Measurements from ENCODE around the gene SORBS2. TPM values are rescaled to one million over a fixed set of nuclear protein-coding genes. Genes with fewer than 3 reads are reported as not detected.

The SORBS2 gene
- total RNA-seq, 2 donors from 2014 or later: 7.0 to 13.8 TPM

DNA sequence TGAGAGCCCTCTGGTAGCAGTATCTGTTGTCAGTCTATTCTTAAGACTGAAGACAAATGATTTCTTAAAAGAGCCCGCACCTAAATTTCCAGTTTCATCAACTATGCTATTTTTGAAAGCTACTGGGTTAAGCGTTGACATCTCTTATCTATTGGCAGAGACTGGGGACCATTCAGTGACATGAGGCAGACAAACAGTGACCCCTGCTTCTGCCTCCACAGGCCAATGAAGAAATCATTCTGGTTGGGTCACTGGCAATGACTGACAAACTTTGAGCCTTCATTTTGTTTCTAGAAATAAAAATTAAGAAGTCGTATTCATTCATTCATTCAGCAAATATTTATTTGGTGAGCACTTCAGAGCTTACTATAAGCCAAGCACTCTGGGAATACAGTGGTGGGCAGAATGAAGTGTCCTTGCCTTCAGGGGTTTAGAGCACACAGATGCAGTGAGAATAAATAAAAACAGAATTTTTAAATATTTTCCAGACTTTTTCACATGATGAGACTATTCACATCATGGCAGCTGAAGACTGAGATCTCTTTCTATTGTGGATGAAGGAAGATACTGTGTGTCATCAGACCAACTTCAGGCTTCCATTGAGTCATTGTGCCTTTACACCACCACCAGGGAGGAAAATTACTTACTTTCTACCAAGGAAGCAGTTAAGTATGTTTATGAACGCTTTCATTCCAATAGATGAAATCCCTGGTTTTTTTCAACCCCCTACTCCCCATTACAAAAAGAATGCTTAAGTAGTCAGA lies 36.0 kb downstream of the SORBS2 start:
- H3K9me3 Mint-ChIP-seq: peaks cover 2% of the 10 kb centered on the region
- TF ChIP-seq, protein P1, sequence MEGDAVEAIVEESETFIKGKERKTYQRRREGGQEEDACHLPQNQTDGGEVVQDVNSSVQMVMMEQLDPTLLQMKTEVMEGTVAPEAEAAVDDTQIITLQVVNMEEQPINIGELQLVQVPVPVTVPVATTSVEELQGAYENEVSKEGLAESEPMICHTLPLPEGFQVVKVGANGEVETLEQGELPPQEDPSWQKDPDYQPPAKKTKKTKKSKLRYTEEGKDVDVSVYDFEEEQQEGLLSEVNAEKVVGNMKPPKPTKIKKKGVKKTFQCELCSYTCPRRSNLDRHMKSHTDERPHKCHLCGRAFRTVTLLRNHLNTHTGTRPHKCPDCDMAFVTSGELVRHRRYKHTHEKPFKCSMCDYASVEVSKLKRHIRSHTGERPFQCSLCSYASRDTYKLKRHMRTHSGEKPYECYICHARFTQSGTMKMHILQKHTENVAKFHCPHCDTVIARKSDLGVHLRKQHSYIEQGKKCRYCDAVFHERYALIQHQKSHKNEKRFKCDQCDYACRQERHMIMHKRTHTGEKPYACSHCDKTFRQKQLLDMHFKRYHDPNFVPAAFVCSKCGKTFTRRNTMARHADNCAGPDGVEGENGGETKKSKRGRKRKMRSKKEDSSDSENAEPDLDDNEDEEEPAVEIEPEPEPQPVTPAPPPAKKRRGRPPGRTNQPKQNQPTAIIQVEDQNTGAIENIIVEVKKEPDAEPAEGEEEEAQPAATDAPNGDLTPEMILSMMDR (conservative IDR thresholded peaks at IDR 0.05): no peak
- 63 to 86% methylated on average over 1 to 4 of the region's 4 CpGs for WGBS, 2 experiments (ENCODE audit: insufficient coverage in 1 of 2, insufficient read length in 1 of 2)
- Histone ChIP-seq H3K4me1 (ENCODE audit: control insufficient read depth, insufficient read depth, low read length) (peaks cover 6% of the 10 kb centered on the region), H3K9me3 (ENCODE audit: control insufficient read depth, low read length) (no peaks in the 10 kb centered on the region), H3K27ac (ENCODE audit: low read depth, low read length) (no peak overlapping the region), H3K4me3 (ENCODE audit: low read length) (no peak overlapping the region), H3K9ac (ENCODE audit: extremely low read depth, low read length, poor library complexity, severe bottlenecking) (no peak overlapping the region), H3K27me3 (ENCODE audit: control insufficient read depth, insufficient read depth, low read length, poor library complexity, severe bottlenecking) (peaks cover 4% of the 10 kb centered on the region), H3K36me3 (ENCODE audit: control insufficient read depth, insufficient read depth, low read length) (no peaks in the 10 kb centered on the region)
- H3K27me3 Mint-ChIP-seq (ENCODE audit: insufficient read depth): peaks cover 4% of the 10 kb centered on the region
- no peak overlapping the region for H3K27ac Mint-ChIP-seq
- peaks cover 30% of the 10 kb centered on the region for H3K4me1 Mint-ChIP-seq
- H3K36me3 Mint-ChIP-seq (ENCODE audit: low read depth): no peaks in the 10 kb centered on the region
- DNase-seq: no peak
- H3K4me3 Mint-ChIP-seq: no peak overlapping the region

DNA sequence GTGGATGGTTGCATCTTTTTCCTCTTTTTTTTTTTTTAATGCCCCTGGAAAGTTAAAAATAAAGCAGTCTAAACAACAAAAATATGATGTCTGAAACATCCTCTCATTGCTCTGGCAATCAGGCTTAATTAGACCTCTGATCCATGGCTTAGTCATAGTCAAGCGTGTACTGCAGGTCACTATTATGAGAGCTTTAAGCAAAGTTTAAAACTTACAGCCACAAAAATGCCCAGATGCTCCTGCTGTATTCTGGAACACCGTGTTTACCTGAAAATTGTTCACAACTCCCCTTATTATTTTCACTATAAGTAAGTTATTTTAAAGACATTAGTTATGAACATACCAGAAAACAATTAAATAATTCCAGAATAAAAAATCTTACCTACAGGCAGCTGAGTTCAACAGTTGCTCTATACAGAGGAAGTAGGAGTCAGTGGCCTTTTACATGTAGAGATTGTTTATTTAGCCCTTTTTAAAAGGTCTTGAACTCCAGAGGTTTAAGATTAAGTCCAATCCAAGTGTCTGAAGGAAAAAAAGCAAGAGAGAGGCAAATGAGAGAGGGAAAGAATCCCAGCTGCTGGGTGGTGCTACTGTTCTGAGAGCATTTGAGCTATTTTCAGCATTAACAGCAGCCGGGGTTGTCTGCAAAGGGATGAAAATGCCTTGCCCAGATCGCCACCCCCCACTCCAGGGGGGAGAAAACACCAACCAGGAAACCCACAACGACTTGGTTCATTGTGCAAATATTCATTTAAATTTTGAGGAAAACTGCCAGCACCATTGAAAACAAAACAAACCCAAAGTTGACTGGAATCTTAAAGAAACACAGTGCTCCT lies 36.9 kb downstream of the SORBS2 start:
- H3K27ac Mint-ChIP-seq: no peak overlapping the region
- TF ChIP-seq, protein P1 (conservative IDR thresholded peaks at IDR 0.05): no peak
- H3K9me3 Mint-ChIP-seq: peaks cover 2% of the 10 kb centered on the region
- no peaks in the 10 kb centered on the region for H3K36me3 ChIP-seq (ENCODE audit: control insufficient read depth, insufficient read depth, low read length)
- H3K9me3 ChIP-seq (ENCODE audit: control insufficient read depth, low read length): no peaks in the 10 kb centered on the region
- H3K27ac ChIP-seq (ENCODE audit: low read depth, low read length): no peak overlapping the region
- no peak overlapping the region for H3K9ac ChIP-seq (ENCODE audit: extremely low read depth, low read length, poor library complexity, severe bottlenecking)
- no peak for DNase-seq
- peaks cover 4% of the 10 kb centered on the region for H3K27me3 ChIP-seq (ENCODE audit: control insufficient read depth, insufficient read depth, low read length, poor library complexity, severe bottlenecking)
- H3K4me1 Mint-ChIP-seq: peaks cover 30% of the 10 kb centered on the region
- H3K27me3 Mint-ChIP-seq (ENCODE audit: insufficient read depth): peaks cover 4% of the 10 kb centered on the region
- no peak overlapping the region for H3K4me3 ChIP-seq (ENCODE audit: low read length)
- no peaks in the 10 kb centered on the region for H3K36me3 Mint-ChIP-seq (ENCODE audit: low read depth)
- H3K4me1 ChIP-seq (ENCODE audit: control insufficient read depth, insufficient read depth, low read length): peaks cover 6% of the 10 kb centered on the region
- WGBS, 2 experiments (ENCODE audit: insufficient coverage in 1 of 2, insufficient read length in 1 of 2): 26 to 50% methylated on average over 2 to 5 of the region's 5 CpGs
- H3K4me3 Mint-ChIP-seq: no peak overlapping the region

DNA sequence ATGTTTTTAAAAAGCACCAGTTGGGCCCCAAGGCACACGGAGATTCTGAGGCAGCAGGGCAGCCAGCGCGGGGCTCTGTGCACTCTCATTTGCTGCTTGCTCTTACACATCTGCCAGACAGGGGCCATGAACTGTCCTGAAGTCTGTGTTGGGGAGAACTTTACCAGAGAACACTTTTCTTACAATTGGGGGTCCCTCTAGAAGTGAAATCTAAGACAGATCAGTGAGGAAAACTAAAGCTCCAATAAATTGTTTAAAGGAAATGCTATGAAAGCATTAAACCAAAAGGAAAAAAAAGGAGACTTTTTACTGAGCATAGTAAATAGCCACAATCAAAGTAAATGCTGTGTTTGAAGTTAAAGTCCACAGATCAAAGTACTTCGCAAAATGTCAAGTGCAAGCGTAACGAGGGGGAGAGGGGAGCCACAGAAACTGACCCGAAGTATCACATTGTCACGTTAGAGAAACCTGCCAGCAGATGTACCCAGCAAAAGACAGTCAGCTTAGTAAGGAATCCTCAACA lies 37.8 kb downstream of the SORBS2 start:
- Histone ChIP-seq H3K4me1 (ENCODE audit: control insufficient read depth, insufficient read depth, low read length) (peaks cover 6% of the 10 kb centered on the region), H3K9ac (ENCODE audit: extremely low read depth, low read length, poor library complexity, severe bottlenecking) (no peak overlapping the region), H3K27me3 (ENCODE audit: control insufficient read depth, insufficient read depth, low read length, poor library complexity, severe bottlenecking) (peaks cover 4% of the 10 kb centered on the region), H3K9me3 (ENCODE audit: control insufficient read depth, low read length) (no peaks in the 10 kb centered on the region), H3K27ac (ENCODE audit: low read depth, low read length) (peak overlapping the region; percentile 9), H3K36me3 (ENCODE audit: control insufficient read depth, insufficient read depth, low read length) (no peaks in the 10 kb centered on the region), H3K4me3 (ENCODE audit: low read length) (no peak overlapping the region)
- TF ChIP-seq, protein P1 (conservative IDR thresholded peaks at IDR 0.05): no peak
- Mint-ChIP-seq H3K36me3 (ENCODE audit: low read depth) (no peaks in the 10 kb centered on the region), H3K27ac (no peak overlapping the region), H3K9me3 (peaks cover 2% of the 10 kb centered on the region), H3K4me1 (peaks cover 25% of the 10 kb centered on the region), H3K4me3 (no peak overlapping the region), H3K27me3 (ENCODE audit: insufficient read depth) (peaks cover 4% of the 10 kb centered on the region)
- WGBS, 2 experiments (ENCODE audit: insufficient coverage in 1 of 2, insufficient read length in 1 of 2): 56 to 67% methylated on average over 2 to 8 of the region's 8 CpGs
- DNase-seq: no peak

Measured in endodermal cell (in vitro differentiated cells).